GM18861 (cell line): Measurements from ENCODE around the gene TMEM134.
"Not testable (repeated sequence)": the region's sequence is repeated elsewhere in the genome, so short reads cannot be mapped to it uniquely, and the experiment has no call there.

Experiments
- ATAC-seq: cut with Tn5 transposase; IDR thresholded peaks from one replicate; pipeline ENCODE4 v1.9.1; 2021; ENCODE audit not compliant: unreplicated experiment

The TMEM134 gene

DNA sequence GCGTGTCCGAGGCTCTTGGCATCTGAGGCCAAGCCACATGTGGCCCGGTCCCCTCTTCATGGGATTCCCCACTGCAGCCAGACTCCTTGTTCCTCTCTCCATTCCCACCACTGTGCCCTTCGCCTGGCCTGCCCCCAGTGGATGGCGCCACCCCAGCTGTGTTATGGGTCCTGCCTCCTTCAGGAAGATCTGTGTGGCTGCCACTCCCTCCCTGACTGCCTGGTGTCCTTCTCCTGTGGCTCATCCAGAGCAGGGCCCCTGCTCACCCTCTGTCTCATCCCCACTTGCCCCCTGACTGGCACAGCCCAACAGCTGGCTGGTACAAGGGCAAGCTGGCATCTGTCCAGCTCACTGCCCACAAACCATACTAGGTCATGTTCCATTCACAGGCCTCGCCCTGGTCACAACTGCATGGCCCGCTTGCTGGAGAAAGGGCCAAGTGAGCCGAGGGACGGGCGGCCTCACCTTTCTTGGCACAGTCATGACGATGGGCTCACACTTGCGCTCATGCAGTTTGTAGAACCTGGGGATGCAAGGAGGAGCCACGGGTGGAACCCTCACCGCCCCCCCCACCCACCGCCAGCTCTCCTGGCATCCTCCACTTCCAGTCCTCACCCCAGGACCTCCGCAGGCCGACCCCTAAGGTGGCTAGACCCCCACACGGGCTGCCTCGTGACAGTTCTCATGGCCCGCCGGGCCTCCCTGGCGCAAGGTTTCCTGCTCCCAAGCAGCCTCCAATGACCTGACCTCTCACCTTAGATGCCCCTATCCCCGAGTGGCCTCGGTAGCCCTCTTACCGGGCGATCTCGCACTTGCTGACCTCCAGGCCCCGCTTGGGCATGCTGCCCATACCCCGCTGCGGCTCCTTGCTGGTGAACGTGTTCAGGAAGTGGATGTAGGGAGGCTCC is 29.5 kb downstream of the TMEM134 start:
- ATAC-seq, result no peak

DNA sequence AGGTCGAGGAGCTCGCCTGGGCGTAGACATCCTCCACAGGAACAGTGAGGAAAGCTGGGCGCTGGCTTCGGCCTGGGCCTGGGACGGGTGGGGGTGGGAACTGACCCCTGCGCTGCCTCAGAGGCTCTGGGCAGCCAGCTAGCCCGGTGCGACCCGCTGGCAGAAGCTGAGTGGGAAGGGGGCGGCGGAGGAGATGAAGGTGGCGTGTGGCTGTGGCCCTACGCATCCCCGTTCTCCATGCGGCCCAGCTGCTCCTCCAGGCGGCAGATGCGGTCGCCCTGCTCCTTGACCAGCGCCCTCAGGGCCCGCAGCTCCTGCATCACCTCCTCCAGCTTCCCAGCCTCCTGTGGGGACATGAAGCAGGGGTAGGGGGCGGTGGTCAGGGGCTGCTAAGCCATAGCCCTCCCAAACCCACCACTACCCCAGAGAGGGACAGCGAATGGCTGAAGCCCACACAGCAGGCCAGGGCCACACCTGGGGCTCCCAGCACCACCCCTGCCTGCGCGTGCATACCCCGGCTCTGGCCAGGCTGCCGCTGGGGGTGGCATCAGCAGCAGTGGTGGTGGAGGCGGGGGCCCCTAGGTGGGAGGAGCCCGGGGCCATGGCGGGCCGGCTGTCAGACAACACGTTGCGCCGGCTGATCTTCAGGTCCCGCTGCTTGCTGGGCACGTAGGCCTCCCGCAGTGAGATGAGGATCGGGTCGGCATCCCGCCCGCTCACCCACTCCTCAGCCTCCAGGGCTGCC is 30.7 kb downstream of the TMEM134 start:
- no peak for ATAC-seq

DNA sequence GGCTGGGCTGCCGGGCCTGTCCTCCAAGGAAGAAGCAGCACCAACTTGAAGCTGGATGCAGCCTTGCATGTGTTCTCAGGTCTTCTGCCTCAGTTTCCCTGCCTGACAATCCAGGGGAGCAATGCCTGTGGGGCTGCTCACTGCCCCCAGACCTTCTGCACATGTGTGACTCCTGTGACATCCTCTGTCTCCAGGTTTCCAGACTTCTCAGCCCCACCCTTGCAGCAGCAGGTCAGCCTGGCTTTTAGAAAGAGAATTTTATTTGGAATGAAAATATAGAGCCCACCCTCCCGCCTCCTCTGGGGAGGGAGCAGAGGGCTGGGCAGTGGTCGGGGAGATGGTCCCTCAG is 31.3 kb downstream of the TMEM134 start:
- no peak for ATAC-seq

DNA sequence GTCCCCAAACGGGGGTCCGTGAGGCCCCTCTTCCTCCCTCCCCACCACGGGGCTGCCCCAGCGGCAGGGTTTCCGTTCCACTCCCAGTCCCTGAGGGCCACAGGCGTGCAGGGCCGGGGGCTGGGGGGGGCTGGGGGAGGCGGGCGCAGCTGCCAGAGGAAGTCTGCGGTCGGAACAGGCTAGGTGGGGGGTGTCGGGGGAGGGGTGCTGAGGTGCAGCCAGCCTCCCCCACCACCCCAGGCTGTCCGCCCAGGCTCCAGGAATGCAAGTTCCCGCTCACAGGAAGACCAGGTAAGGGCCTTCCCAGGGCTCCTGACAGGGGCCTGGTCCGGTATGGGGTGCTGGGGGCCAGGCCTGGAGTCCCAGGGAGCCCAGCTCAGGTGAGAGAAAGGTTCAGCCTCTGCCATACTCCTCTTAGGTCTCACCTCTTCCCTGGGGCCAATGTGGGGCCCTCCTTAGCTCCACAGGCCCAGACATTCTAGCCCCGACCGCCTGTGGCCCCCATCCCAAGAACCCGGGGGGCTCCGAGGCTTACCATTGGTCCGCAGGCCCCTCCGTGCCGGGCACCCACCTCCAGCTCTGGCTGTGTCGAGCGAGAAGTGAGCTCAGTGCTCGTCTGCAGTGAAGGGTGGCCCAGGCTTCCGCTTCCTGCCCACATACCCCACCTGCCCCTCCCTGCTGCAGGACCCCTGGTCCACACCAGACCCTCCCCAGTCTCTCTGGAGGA is 31.8 kb downstream of the TMEM134 start, which contains the start of gene PTPRCAP:
Gene PTPRCAP, minus strand, starts transcription at position 601 of the 727 bp plus-strand sequence. Its CDS starts 63 bp downstream, at position 538.
- ATAC-seq, result no peak

DNA sequence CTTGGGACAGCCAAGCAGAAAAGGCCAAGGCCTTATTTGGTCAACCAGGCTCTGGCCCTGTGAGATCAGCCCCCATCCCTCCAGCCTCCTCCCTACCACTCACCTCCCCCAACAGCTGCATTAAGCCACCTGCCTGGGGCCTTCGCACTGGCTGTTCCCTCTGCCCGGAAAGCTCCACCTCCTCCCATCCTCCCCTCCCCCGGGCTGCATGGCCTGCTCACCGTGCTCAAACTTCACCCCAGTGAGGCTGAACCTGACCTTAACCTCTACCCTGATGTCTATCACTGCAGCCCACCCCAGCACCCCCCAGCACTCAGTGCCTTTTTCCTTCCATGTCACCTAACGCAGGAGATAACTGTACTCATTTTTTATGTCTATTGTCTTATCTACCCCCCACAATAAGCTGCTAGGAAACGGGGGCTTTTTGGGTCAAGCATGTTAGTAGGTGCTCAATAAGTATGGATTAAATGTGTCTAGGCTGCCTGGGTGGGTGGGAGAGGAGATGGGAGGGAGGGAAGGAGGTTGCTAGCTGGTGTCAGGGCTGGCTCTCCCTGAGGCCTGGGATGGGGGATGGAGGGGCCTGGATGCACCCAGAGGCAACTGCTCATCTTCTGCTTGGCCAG is 32.5 kb downstream of the TMEM134 start:
- no peak for ATAC-seq

DNA sequence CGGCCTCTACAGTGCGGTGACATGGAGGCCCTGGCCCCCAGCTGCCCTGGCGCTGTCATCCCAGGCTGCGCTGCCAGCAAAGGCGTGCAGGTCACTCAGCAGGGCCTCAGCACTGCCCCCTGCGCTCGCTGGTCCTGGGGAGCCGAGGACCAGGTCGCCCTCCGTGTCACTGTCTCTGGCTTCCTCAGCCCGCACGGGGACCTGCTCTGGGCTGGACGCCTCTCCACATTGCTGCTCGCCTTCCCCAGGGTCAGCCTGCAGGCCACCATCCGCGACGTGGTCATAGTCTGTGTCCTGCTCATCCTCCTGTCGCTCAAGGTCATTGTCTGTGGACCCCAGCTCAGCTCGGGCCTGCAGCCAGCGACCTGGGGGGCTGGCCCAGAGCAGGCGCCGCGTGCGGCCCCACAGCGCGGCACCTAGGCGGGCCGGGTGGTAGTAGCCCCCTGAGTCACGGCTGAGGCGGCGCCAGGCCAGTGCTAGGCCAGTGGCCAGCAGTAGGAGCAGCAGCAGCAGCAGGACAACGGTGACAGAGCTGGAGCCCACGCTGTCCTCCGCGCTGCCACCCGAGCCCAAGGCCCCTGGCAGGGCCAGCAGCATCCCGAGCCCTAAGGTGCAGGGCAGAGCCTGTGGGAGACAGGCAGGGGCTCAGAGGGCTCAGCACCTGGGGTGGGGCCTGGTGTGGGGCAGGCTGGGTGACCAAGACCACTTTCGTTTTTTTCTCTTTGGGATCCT is 33.2 kb downstream of the TMEM134 start:
- no peak for ATAC-seq

DNA sequence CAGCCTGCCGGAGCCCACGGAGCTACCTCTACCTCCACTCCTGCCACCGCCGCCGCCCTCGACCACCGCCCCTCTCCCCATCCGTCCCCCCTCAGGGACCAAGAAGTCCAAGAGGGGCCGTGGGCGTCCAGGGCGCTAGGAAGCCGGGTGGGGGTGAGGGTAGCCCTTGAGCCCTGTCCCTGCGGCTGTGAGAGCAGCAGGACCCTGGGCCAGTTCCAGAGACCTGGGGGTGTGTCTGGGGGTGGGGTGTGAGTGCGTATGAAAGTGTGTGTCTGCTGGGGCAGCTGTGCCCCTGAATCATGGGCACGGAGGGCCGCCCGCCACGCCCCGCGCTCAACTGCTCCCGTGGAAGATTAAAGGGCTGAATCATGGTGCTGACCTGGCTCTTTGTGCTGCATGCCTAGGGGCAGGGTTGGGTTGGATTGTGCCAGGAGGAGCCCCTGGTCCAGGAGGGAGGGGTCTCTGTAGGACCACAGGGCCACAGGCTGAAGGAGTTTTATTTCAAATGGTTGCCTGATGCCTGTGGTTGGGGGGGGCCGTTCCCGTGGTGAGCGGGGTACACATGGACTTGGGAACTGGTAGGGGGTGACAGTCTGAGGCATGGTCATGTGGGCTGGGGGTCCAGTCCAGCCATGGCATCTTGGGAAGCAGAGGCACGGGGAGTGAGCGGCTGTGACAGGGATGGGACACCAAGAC is 33.9 kb downstream of the TMEM134 start:
- ATAC-seq, result no peak

DNA sequence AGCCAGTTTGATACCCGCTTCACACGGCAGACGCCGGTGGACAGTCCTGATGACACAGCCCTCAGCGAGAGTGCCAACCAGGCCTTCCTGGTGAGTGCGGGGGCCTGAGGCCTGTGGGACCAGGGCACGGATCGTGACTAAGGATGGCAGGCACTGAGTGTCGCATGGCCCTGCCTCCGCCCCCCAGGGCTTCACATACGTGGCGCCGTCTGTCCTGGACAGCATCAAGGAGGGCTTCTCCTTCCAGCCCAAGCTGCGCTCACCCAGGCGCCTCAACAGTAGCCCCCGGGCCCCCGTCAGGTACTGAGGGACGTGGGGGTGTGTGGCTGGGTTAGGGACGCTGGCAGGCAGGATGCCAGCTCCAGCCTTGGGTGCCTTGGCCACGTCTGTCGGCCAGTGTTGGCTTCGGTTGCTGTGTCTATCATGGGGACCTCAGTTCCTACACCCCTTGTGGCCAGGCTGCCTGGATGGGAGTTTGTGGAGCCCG is 34.6 kb downstream of the TMEM134 start:
- no peak for ATAC-seq

DNA sequence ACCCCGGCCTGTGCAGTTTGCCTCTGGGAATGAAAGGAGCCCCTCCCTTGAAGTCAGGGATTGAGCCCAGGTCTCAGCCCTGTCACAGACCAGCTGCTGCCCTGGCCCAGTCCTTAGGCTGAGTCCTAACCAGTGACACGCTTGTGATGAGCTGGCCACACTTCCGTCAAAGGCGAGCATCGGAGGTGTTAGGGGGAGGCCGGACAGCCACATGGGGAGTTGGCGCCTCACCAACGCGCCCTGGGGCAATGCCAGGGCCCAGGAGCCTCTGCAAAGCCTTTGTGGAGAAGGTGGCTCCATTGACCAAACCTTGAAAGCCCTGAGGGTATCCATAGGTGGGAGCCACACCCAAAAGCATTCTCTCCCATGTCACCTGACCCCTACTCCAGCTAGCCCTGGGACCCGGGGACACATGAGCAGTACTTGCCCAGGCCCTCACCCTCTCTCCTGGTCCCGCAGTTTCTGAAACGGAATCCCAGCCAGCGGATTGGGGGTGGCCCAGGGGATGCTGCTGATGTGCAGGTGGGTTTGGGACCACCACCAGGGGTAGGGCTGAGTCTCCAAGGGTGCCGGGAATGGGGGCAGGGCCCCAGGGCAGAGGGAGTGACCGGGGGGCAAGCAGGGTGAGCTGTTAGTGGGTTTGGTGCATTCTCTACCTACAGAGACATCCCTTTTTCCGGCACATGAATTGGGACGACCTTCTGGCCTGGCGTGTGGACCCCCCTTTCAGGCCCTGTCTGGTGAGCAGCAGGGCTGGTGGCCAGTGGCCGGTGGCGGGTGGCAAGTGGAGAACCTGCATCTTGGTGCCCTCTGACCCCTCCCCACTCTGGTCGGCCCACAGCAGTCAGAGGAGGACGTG is 35.3 kb downstream of the TMEM134 start:
- no peak for ATAC-seq

DNA sequence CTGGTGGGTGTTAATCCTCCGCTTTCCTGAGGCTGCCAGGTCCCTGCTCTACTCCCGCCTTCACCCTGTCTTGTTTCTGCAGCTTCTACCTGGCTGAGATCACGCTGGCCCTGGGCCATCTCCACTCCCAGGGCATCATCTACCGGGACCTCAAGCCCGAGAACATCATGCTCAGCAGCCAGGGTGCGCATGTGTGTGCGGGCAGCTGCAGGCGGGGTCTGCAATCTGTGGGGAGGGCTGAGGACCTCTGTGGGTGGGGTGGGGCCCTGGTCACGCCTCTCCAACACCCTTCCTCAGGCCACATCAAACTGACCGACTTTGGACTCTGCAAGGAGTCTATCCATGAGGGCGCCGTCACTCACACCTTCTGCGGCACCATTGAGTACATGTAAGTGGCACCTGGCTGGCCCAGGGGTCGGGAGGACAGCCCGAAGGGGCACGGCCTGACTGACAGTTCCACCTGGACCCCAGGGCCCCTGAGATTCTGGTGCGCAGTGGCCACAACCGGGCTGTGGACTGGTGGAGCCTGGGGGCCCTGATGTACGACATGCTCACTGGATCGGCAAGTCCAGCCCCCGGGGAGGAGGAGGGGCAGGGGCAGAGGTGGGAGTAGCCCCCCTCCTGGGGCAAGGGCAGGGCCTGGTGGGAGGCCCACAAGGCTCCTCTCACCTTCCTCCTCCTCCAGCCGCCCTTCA is 36.2 kb downstream of the TMEM134 start:
- no peak for ATAC-seq

DNA sequence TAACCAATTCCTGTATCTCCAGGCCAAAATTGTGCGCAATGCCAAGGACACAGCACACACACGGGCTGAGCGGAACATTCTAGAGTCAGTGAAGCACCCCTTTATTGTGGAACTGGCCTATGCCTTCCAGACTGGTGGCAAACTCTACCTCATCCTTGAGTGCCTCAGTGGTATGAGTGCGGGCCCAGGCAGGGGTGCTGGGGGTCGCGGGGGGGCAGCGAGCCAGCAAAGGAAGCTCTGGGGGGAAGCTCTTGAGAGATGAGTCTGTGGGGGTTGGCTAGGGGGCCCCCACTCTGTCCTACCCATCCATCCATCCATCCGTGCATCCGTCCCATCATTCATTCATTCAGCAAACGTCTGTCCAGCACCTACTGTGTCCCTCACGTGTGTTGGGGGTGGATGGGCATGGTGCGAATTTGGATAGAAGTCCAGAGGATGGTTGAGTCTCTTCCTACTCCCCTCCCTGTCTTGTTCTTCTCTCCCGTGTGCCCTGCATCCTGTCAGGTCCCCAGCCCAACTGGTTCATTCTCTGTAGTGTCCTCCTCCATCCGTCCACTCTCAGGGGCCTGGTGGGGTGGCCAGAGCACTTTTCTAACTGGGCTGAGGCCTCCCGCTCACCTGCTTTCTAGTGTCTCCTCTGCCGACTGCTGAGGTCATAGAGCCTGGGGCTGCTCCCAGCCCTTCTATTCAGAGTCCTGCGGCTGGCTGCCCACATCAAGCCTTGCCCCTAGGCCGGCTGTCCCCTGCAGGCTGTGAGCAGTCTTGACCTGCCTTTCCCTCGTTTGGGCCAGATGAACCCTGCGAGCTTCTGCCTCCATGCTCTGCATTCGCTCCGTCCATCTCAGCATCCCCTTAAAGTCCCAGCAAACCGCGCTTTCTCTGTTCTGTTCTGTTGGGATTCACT is 37.5 kb downstream of the TMEM134 start:
- no peak for ATAC-seq

DNA sequence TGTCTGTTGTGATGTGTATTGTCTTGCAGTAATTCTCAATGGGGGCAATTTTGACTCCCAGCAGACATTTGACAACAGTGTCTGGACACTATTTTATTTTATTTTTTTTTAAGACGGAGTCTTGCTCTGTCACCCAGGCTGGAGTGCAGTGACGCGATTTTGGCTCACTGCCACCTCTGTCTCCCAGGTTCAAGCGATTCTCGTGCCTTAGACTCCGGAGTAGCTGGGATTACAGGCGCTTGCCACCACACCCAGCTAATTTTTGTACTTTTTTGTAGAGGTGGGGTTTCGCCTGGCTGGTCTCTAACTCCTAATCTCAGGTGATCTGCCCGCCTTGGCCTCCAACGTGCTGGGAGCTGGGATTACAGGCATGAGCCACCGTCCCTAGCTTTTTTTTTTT is 39.3 kb downstream of the TMEM134 start:
- no peak for ATAC-seq

DNA sequence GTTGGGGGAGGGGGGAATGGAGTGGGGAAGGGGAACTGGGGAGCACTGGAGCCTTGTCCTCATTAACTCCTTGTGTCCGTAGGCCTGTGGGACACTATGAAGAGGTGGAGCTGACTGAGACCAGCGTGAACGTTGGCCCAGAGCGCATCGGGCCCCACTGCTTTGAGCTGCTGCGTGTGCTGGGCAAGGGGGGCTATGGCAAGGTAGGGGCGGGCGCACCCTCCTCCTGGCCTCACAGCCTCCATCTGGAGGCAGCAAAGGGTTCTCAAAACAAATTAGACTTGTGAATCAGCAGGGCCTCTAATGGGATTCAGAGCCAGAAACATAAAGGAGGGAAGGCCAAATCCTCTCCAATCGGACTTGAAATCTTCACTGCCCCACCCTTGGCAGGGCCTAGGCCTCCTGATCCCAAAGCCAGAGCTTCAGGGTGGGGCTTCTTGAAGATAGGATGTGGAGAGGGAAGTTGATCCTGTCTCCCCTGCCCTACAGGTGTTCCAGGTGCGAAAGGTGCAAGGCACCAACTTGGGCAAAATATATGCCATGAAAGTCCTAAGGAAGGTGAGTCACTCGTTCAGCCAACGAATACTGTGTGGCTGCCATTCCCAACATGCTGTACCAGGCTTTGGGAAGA is 39.9 kb downstream of the TMEM134 start:
- ATAC-seq, result no peak

DNA sequence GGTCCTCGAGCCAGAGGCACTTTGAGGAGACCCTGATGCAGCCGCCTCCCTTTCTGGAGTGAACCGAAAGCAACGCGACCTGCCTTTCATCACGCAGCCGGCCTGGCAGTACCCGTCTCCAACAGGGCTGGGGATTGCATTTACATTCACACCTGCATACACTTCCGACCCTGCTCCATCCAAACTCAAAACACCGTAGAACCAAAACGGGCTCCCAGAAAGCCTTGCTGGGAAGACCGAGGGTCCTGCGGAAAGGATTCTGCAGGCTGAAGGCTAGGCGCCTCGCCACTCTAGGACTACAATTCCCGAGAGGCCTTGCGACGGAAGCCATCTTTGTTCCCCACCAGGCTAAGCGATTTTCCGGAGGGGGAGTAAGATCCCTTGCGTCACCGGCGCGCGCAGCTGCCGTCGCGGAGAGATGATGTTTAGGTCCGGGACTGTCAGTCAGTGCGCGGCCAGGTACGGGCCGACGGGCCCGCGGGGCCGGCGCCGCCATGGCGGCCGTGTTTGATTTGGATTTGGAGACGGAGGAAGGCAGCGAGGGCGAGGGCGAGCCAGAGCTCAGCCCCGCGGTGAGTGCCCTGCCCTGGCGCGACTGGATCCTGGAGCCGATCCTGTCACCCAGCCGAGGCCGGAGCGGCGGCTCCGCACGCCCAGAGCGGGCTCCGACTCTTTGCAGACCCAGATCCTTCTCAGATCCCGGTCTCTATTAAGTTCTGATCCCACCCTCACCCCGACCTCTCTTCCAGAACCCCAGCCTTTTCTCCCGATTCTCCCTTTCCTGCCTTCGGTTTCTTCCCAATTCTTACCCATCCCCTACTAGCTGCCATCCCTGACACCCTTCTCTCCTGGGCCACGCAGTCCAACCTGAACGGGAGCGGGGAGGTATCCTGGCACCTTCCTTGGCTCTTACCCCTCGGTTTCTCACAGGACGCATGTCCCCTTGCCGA is 40.7 kb downstream of the TMEM134 start, which contains the start of gene RPS6KB2:
Gene RPS6KB2, plus strand, starts transcription at position 443 of the 950 bp plus-strand sequence. Its CDS starts 52 bp downstream, at position 495.
- peak; percentile 71 for ATAC-seq

DNA sequence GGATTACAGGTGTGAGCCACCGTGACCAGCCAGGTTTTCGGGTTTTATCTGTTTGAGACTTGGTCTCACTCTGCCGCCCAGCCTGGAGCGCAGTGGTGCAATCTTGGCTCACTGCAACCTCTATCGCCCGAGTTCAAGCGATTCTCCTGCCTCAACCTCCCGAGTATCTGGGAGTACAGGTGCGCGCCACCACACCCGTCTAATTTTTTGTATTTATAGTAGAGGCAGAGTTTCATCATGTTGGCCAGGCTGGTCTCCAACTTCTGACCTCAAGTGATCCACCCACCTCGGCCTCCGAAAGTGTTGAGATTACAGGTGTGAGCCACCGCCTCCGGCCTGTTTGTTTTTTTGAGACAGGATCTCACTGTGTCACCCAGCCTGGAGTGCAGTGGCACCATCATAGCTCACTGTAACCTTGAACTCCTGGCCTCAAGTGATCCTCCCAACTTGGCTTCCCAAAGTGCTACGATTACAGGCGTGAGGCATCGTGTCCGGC is 41.6 kb downstream of the TMEM134 start:
- not testable (repeated sequence) for ATAC-seq
